GM18520 (cell line): ENCODE results near the gene GFRA1.

Source experiments
- ATAC-seq: cut with Tn5 transposase; IDR thresholded peaks from one replicate; pipeline ENCODE4 v1.9.1; 2021; ENCODE audit not compliant: unreplicated experiment

Gene GFRA1, protein sequence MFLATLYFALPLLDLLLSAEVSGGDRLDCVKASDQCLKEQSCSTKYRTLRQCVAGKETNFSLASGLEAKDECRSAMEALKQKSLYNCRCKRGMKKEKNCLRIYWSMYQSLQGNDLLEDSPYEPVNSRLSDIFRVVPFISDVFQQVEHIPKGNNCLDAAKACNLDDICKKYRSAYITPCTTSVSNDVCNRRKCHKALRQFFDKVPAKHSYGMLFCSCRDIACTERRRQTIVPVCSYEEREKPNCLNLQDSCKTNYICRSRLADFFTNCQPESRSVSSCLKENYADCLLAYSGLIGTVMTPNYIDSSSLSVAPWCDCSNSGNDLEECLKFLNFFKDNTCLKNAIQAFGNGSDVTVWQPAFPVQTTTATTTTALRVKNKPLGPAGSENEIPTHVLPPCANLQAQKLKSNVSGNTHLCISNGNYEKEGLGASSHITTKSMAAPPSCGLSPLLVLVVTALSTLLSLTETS

DNA sequence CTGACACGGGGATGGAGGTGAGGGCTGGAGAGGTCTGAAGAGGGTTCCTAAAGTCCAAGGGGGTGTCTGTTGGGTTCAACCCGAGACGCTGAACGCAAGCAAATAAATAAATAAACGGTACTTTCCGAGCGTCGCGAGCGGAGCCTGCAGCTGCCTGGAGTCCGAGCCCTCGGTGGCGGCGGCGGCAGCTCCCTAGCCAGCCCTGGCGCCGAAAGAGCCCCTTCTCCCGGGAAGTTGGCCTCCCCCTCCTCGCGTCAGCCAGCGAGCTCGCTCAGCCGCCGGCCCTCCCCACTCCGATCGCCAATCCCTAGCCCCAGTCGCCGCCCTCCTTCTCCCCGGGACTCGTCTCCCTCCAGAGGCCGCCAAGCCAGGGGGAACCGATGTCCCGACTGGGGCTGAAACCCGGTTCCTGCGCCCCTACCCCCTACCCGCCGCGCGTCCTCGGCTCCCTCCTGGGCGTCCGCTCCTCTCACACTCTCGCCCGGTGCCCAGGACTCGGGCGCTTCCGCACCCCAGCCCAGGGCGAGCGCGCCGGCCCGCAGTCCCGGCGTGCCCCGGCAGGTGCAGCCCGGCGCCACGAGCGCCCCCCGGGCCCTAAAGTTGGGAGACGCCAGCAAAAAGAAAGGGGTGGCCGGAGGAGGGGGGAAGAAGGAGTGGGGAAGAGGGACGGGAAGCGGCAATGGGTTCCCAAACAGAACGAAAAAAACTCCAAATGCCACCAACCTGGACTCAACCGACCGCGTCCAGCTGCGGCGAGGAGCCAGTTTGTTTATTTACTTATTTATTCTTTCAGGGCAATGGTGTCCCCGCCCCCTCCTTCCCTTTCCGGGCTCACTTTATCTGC is at the start of gene GFRA1:
TSS of gene GFRA1 (minus strand) at position 767 of the 844 bp plus-strand sequence. CDS start 1,177 bp downstream, outside the sequence.
- ATAC-seq = no peak

DNA sequence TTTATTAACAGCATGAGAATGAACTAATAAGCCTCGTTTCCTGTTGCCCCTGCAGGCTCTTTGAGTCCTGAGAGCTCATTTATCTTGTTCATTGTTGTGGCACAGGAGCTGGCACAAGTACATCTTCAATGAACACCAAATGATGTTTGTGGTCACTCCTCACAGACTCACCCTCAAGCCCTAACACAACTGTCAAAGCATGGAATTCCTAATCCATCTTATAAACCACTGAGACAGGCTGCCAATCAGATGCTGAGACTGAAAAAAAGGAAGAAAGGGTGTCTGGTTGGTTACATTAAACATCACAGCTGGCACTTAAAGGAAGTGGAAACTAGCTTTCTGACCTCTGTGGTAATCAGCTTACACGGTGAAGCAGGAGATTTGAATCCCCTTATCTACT is 43.5 kb upstream of the GFRA1 start:
- no peak for ATAC-seq

DNA sequence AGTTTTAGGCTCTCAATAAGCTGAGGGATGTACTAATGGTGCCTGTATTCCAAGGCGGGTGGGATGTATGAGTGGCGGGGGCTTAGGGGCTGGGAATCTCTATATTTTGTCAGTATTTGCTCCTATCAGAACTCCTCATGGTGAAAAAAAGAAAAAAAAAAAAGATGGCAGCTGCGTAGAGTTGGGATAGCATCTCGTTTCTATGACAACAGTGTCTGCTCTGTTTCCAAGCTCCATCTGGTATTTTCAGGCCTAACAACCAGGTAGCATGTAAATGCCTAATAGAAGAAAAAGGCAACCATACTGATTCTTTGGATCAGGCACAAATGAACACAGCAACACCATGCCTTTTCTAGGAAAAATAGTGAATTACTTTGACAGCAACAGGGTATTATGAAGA is 39.5 kb upstream of the GFRA1 start:
- ATAC-seq = no peak

DNA sequence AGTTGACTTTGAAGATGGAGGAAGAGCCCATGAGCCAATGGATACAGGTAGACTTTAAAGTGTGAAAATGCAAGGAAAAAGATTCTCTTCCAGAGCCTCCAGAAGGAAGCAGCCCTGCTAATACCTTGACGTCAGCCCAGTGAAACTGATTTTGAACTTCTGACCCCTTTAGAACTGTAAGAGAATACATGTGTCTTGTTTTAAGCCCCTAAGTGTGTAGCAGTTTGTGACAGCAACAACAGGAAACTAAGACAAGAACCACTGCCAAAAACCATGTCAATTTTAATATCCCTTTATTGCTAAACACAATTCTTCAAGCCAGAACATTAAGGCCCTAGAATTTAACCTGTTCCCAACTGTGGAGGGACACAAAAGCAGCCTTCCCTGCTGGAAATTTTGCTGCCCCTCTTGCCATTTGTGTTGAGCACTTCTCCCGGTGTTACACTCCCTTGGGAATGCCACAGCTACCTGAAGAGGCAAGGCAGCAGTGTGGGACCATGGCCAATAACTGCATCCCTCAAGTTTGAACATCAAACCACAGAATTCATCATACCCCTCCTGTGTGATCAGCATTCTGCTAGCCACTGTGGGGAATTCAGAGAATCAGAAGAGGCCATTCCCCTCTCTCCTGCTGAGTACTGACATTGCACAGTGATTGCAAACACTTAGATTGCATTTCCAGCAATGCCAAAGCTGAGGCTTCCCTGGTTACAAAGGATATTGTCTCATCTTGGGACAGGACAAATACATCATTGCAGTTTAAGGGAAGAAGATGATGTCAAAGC is 38.9 kb upstream of the GFRA1 start:
- no peak for ATAC-seq

DNA sequence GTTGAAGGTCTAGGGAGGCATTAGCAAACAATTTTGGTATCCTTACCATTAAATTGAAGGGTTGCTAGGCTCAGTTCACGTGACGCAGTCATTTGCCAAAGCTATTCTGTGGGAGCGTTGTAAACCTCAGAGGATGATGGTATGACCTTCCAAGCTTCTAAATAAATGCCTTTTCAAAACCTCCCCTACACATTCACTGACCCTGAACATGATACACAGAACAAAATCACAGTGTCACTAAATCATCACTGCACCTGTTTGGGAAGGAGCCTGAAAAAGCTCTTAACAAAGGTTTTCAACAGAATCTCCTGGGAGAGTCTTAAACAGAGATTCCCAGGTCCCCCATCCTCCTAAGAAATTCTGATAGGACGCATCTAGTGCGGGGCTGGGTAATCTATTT is 38.0 kb upstream of the GFRA1 start:
- ATAC-seq = no peak

DNA sequence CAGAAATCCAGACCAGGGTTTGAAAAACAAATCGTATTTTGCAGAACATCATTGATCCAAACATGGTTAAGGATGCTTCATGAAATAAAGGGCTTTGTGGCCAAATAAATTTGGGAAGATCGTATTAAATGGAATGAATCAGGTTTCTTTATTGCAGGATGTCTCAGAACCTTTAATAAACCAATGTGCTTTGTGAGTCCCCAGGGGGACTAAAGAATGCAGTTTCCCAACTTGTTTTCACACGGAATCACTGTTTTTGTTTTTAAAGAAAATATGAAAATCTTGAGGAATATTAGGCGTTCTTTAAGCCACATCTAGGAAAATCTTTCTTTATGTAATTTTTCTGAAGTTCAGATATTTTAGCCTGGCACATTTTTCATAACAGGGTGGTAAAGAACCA is 34.4 kb upstream of the GFRA1 start:
- no peak for ATAC-seq

DNA sequence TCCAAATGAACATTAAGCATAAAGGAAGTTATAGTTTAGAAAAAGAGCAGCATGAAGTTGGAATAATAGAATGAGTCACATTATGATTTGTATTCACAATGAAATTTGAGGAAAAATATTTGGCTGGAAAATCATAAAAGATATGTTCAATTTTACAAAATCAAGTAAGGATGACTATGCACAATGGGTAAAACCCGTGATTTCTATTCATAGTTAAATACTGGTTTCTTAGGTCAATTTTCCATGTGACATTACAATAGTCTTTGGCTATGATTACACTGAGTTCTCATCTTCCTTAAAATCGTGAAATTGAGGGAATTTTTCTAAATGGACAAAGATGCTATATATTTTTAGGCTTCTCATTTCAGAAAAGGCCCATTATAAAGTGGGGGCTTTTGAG is 33.8 kb upstream of the GFRA1 start:
- no peak for ATAC-seq

DNA sequence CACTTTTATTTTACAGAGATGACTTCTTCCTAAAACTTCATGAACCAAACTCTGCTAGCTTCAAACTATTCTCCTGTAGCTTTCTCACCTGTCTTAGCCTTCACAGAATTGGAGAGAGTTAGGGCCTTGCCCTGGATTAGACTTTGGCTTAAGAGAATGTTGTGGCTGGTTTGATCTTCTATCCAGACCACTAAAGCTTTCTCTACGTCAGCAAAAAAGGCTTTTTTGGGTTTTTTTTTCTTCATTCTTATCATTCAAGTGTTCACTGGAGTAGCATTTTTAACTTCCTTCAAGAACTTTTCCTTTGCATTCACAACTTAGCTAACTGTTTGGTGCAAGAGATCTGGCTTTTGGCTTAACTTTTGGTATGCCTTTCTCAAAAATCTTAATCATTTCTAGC is 31.9 kb upstream of the GFRA1 start:
- ATAC-seq = no peak

DNA sequence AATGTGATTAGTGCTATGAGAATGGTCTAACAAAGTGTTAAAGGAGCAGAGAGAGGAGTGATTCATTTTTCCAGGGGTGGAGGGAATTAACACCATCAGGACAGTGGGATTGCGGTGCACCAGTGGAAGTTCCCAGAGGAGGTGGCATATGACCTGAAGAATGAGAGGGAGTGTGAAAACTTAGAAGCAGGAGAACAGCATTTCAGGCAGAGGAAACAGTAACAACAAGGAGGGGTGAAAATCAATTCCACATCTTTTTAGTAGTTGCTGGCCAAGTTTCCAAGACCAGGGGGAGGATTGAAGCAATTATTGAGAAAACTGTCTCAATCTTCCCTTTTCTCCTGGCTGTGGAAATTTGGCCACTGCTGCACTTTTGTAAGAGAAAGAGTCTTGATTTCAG is 27.5 kb upstream of the GFRA1 start:
- no peak for ATAC-seq

DNA sequence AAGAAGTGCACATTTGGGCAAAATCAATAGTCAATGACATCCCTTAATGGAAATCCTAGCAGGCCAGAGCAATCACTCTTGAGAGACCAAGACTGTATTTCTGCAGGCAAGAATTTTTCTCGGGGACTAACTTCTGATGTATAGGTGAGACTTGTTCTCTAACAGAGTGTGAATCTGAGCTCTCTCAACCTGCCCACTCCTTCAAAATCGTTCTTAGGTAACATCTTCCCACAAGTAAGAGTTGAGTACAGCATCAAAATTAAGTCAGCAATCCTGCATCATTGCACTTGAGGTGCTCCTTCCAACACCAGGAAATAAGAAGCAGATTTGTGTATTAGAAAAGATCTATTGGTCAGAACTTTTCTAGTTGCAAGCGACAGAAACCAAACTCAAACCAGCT is 25.6 kb upstream of the GFRA1 start:
- no peak for ATAC-seq

DNA sequence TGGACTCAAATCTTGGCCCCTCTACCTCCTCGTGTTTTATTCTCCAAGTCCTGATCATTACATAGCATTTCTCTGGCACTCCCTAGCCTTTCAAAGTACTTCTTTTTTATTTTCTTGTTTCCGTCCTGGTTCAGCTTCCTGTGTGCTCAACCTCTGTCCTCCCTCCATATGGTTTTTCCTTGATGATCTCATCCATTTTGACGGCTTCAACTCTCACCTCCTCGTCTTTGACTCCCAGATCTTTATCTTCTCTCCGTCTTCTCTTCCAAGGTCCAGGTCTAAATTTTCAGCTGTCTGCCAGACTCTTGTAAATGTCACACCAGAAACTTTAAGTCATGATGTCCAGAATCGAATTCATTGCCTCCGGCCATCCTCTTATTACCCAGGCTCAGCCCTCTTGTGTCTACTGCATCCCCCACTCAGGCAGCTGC is 23.3 kb upstream of the GFRA1 start:
- no peak for ATAC-seq

DNA sequence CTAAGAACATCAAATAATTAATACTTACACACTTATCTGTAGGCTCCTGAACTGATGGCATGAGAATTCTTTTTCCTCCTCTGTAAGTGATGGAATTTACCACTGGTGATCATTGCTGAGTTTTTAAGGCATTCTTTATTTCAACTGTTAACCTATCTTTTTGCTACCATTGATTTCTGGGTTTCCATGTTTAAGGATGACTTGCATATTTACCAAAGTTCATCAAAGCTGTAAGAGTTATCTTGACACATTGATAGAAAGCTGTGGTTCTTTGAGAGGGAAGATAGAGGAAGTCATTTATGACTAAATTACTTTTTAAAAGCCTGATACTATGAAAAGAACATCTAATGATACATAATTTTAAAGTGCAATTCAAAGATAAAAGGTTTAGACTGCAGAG is 19.5 kb upstream of the GFRA1 start:
- no peak for ATAC-seq

DNA sequence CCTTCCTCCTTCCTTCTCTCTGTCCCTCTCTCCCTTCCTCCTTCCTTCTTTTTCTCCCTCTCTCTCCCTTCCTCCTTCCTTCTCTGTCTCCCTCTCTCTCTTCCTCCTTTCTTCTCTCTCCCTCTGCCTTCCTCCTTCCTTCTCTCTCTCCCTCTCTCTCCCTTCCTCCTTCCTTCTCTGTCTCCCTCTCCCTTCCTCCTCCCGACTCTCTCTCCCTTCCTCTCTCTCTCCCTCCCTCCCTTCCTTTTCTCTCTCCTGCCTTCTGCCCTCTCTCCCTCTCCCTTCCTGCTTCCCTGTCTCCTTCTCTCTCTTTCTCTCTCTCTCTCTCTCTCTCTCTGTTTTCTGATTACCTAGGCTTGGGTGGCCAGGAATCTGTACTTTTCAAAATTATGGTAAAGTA is 16.6 kb upstream of the GFRA1 start:
- no peak for ATAC-seq

DNA sequence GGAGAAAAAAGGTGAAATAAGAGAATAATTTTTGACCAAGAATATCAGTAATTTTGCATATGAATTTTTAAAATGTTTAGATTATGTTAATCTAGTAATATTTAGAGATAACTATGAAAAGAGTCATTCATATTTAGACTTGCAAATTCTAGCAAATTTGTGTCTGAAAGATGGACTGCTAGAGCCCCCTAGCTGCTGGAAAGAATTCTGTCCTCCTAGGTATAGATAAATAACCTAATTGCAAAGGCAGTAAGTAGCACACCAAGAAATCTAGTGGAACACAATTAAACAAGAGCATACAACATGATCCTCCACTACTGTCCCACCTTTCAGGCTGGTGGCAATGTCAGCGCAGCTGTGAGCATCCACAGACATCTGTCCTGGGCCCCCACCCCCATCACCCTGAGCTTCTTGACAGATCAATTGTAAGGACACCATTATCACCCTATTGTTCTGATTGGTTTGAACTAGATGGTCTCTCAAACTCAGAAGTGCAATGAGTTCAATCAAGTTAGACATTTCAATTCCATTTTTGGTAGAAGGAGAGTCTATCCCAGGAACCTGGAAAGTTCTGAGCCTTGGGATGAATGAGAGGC is 15.0 kb upstream of the GFRA1 start:
- no peak for ATAC-seq

DNA sequence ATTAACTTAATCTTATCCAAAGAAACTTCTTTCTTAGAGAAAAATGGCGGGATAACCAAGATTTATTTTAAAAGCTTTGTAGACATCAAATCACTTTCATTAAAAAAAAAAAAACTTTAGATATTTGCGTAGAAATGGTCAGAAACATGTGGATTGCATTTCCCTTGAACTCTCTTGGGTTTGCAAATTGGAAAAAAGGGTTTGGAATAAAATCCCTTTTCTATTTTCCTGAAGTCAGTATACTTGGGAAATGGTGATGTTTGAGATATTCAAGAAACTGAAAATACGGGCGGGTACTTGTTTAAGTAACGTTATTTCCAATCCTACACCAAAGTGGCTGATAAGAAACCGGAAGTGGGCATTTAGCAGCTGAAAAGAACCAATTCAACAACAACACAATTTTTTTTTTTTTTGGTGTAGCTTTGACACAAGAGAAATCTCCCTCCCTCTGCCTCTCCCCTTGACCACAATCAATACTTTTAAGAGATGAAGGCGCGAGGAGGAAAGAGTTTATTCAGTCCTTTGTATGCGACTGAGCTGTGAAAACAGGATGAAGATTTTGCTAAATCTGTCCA is 13.7 kb upstream of the GFRA1 start:
- ATAC-seq = no peak

DNA sequence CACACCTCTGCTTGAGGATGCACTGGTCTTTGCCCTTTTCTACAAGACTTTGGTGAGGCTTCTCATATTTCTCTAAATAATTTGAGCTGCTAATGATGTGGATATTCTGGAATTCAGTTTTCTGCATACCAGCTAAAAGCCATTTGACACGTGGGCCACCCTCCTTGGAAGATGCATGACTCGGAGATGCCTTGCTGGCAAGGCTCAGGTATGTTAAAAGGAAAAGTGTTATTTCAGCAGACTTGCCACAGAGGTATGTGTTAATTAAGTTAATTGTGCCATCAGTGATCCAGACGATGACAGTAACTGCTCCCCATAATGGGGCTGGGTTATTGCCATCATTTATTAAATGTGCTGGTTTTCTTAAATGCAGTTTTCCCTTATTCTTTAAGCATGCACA is 8.8 kb upstream of the GFRA1 start:
- ATAC-seq = no peak

DNA sequence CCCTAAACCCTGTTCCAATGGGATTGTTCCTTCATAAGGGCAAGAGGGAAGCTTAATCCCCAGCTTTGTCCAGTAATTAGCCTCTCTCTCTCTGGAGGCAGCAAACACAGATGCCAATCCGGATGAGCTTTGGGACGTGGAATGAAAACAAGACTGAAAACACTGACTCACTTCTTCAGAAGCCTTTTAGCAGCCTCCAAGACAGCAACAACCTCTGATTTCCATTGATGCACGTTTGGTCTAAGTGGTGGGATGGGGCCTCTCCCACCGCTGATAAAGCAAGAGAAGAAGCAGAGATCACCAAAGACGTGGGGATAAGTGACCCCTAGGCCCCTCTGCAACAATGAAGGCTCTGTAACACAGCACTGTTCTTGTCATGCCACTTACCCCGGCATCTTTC is 5.8 kb upstream of the GFRA1 start:
- ATAC-seq = no peak

DNA sequence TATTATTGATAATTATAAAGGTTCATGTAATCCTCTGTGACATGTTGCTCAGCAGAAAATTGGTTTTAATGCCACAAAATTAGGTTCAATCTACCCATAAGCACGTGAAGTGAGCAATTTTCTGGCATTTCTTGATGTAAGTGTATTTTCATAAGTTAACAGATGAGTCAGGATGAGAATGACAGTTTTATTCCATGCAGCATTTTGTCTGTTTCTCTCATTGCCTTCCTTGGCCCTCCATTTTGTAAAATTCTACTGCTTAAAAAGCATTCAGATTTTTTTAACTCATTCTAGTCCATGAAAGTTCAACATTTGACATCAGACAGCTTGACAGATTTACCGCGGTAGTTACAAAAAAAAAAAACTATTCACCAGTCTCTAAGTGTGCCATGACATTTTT is 4.0 kb upstream of the GFRA1 start:
- ATAC-seq = no peak

DNA sequence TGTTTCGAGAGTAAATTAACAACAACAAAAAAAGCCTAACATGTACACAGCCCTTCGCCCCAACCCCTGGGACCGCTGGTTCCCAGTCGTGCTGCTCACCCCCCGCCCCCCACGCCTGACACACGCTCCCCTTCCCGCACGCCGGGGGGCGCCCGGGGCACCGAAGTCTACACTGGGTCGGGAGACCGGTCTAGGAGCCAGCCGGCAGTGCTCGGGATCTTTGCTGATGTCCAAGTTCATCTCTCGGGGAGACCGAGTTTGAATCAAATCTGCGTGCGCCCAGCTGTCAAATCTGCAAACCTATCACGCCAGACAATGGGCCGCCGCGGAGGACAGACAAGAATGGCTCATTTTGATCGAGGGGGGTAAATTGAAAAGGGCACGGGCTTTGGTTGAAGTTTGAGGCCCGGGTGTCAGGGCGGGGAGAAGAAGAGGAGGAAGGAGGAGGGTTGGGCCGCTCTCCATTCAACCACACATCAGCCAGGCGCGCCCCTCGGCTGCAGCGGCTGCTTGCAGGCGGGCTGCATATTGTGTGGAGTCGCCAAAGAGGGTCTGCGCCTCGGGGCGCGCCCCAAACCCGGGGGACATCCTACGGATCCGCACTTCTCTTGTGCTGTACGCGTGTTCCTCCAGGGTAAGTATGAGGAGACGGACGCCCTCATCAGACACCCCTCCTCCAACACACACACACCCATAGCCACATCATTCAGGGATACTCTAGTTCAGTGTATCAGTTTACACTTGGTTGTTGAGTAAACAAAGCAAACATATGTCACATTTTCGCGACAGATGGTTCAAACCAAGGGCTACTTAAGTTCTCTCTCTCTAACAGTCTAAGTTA is 1.3 kb upstream of the GFRA1 start:
- ATAC-seq = no peak
